ENCODE measurements around the gene PHLPP1. TPM values are rescaled to one million over a fixed set of nuclear protein-coding genes. Genes with fewer than 3 reads are reported as not detected.
A peak's percentile ranks its signal among the peaks of the same experiment; 100 is the strongest.

PHLPP1 gene
- total and polyA plus RNA-seq, 2 donors (not counting 1 experiment from before 2014, with no cell fraction given) = 3.6 to 5.0 TPM

DNA sequence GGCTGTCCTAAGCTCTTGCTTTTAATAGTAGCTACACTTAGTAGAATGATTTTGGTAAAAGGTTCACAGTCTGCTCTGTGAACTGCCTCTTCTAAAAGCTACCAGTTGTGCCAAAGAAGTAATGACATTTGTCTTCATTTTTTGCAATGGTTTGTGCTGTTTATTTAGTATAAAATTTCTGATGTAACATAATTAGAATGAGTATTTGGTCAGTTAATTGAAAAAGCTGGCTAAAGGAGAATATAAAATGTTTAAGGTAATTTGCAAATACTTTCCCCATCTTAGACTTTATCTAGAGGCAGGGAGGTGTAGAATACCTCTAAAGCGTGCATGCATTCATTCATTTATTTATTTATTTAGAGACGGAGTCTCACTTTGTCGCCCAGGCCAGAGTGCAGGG lies 71.3 kb downstream of the PHLPP1 start:
- Histone ChIP-seq H2AFZ (ENCODE audit: low read length) (no peak overlapping the region), H3K4me1 (ENCODE audit: control insufficient read depth, extremely low read depth, insufficient read depth, low read length) (peaks cover 11% of the 10 kb centered on the region), H3K27me3 (ENCODE audit: control insufficient read depth, insufficient read depth, low read length) (no peaks in the 10 kb centered on the region), H3K4me2 (ENCODE audit: extremely low read depth, insufficient read depth, low read length) (no peak overlapping the region), H3K36me3 (ENCODE audit: control insufficient read depth, insufficient read depth, low read length) (no peaks in the 10 kb centered on the region), H4K20me1 (ENCODE audit: control insufficient read depth, extremely low read depth, insufficient read depth, low read length) (no peaks in the 10 kb centered on the region), H3K9me3 (ENCODE audit: control insufficient read depth, insufficient read depth, low read depth, low read length) (no peaks in the 10 kb centered on the region), H3K9ac (ENCODE audit: insufficient read depth, low read length) (no peak overlapping the region), H3K79me2 (ENCODE audit: control insufficient read depth, insufficient read depth, low read length) (no peaks in the 10 kb centered on the region), H3K27ac (ENCODE audit: insufficient read depth, low read length) (no peak overlapping the region), H3K4me3 (replicated peaks in 1 of 4; ENCODE audit: control extremely low read depth in 1 of 4, insufficient read depth in 1 of 4, low read depth in 3 of 4, low read length in 4 of 4) (no peak overlapping the region)
- no peak for TF ChIP-seq CTCF (conservative IDR thresholded peaks at IDR 0.05 in 1 of 2, IDR thresholded peaks at IDR 0.05 in 1 of 2; ENCODE audit: low read depth in 1 of 2, low read length in 2 of 2)
- TF ChIP-seq EZH2 (IDR thresholded peaks at IDR 0.05; ENCODE audit: low read length, missing control alignments) = no peak
- no peak for DNase-seq (ENCODE audit: low read depth in 2 of 2)

- H2AFZ ChIP-seq (ENCODE audit: low read length) = no peak overlapping the region
- no peak for DNase-seq (ENCODE audit: low read depth in 2 of 2)
- H3K27me3 ChIP-seq (ENCODE audit: control insufficient read depth, insufficient read depth, low read length) = no peaks in the 10 kb centered on the region
- H3K9me3 ChIP-seq (ENCODE audit: control insufficient read depth, insufficient read depth, low read depth, low read length) = no peaks in the 10 kb centered on the region
- H3K4me3 ChIP-seq (replicated peaks in 1 of 4; ENCODE audit: control extremely low read depth in 1 of 4, insufficient read depth in 1 of 4, low read depth in 3 of 4, low read length in 4 of 4) = no peak overlapping the region
- no peaks in the 10 kb centered on the region for H3K36me3 ChIP-seq (ENCODE audit: control insufficient read depth, insufficient read depth, low read length)
- TF ChIP-seq CTCF (conservative IDR thresholded peaks at IDR 0.05 in 1 of 2, IDR thresholded peaks at IDR 0.05 in 1 of 2; ENCODE audit: low read depth in 1 of 2, low read length in 2 of 2) (no peak), EZH2 (IDR thresholded peaks at IDR 0.05; ENCODE audit: low read length, missing control alignments) (no peak)
- no peaks in the 10 kb centered on the region for H4K20me1 ChIP-seq (ENCODE audit: control insufficient read depth, extremely low read depth, insufficient read depth, low read length)
- peaks cover 5% of the 10 kb centered on the region for H3K4me1 ChIP-seq (ENCODE audit: control insufficient read depth, extremely low read depth, insufficient read depth, low read length)
- H3K9ac ChIP-seq (ENCODE audit: insufficient read depth, low read length) = no peak overlapping the region
- H3K27ac ChIP-seq (ENCODE audit: insufficient read depth, low read length) = no peak overlapping the region
- no peak overlapping the region for H3K4me2 ChIP-seq (ENCODE audit: extremely low read depth, insufficient read depth, low read length)
- H3K79me2 ChIP-seq (ENCODE audit: control insufficient read depth, insufficient read depth, low read length) = no peaks in the 10 kb centered on the region
These were observed 72.8 kb downstream of the PHLPP1 start for GRCh38 chr18:62788111-62788510.

GRCh38 chr18:62788876-62789275 lies 73.5 kb downstream of the PHLPP1 start:
- H3K4me2 ChIP-seq (ENCODE audit: extremely low read depth, insufficient read depth, low read length) = no peak overlapping the region
- no peak for TF ChIP-seq CTCF (conservative IDR thresholded peaks at IDR 0.05 in 1 of 2, IDR thresholded peaks at IDR 0.05 in 1 of 2; ENCODE audit: low read depth in 1 of 2, low read length in 2 of 2)
- no peak for TF ChIP-seq EZH2 (IDR thresholded peaks at IDR 0.05; ENCODE audit: low read length, missing control alignments)
- peak in 1 of 2 donors; percentile 60 for DNase-seq (ENCODE audit: low read depth in 2 of 2)

More at GRCh38 chr18:62788876-62789275, 73.5 kb downstream of the PHLPP1 start:
- H3K4me1 ChIP-seq (ENCODE audit: control insufficient read depth, extremely low read depth, insufficient read depth, low read length) = peaks cover 5% of the 10 kb centered on the region
- H3K79me2 ChIP-seq (ENCODE audit: control insufficient read depth, insufficient read depth, low read length) = no peaks in the 10 kb centered on the region
- H2AFZ ChIP-seq (ENCODE audit: low read length) = no peak overlapping the region
- H3K9ac ChIP-seq (ENCODE audit: insufficient read depth, low read length) = no peak overlapping the region
- no peak overlapping the region for H3K27ac ChIP-seq (ENCODE audit: insufficient read depth, low read length)
- no peak overlapping the region for H3K4me3 ChIP-seq (replicated peaks in 1 of 4; ENCODE audit: control extremely low read depth in 1 of 4, insufficient read depth in 1 of 4, low read depth in 3 of 4, low read length in 4 of 4)
- H3K36me3 ChIP-seq (ENCODE audit: control insufficient read depth, insufficient read depth, low read length) = no peaks in the 10 kb centered on the region
- no peaks in the 10 kb centered on the region for H4K20me1 ChIP-seq (ENCODE audit: control insufficient read depth, extremely low read depth, insufficient read depth, low read length)
- H3K27me3 ChIP-seq (ENCODE audit: control insufficient read depth, insufficient read depth, low read length) = no peaks in the 10 kb centered on the region
- no peaks in the 10 kb centered on the region for H3K9me3 ChIP-seq (ENCODE audit: control insufficient read depth, insufficient read depth, low read depth, low read length)
